Prostate gland (tissue), 2 donors: ENCODE measurements around the gene CLASRP.

Experiments
- CTCF ChIP-seq, 4 experiments: fragments of 200-600 bp in 2 of 4; fragments of 450-650 bp in 2 of 4; sonication (generic) in 2 of 4; IDR thresholded peaks; 1 replicate in 3 of 4; 2 replicates in 1 of 4; pipeline ENCODE4 v1.5.1; 2016 to 2019; ENCODE audit warnings: antibody characterized with exemption in 4 of 4, mild to moderate bottlenecking in 2 of 4, moderate library complexity in 2 of 4
- POLR2AphosphoS5 ChIP-seq: sonication (generic); formaldehyde crosslinking; IDR thresholded peaks from one replicate; pipeline ENCODE4 v1.6.1; 2017; ENCODE audit warnings: antibody characterized with exemption

- TF ChIP-seq CTCF (IDR thresholded peaks at IDR 0.05) (no peak), POLR2AphosphoS5 (no peak)
Observed at GRCh38 chr19:45097450-45097775, 58.6 kb downstream of the CLASRP start.
